ENCODE results near the gene BBS2. TPM values are rescaled to one million over a fixed set of nuclear protein-coding genes. Genes with fewer than 3 reads are reported as not detected.

BBS2 gene
- total RNA-seq = 27.2 and 32.9 TPM in 2 replicates
- 26.6 TPM for polyA plus RNA-seq (2012)

GRCh38 chr16:56519459-56520250 is at the start of gene BBS2:
Gene BBS2, minus strand, starts transcription at chr16:56520024. Its CDS starts 162 bp downstream, at chr16:56519862.
- peak; percentile 89 for DNase-seq (ENCODE audit: low read depth)

- no peak for DNase-seq (ENCODE audit: low read depth)
Observed at GRCh38 chr16:56564793-56565477, 45.1 kb upstream of the BBS2 start, which contains the start of gene MT4. Gene MT4, plus strand, starts transcription at chr16:56565073. Its CDS starts 56 bp downstream, at chr16:56565129.

- no peak for DNase-seq (ENCODE audit: low read depth)
Observed at GRCh38 chr16:56561126-56561525, 41.3 kb upstream of the BBS2 start.

- DNase-seq (ENCODE audit: low read depth) = no peak
Observed at GRCh38 chr16:56560447-56560846, 40.6 kb upstream of the BBS2 start.

- no peak for DNase-seq (ENCODE audit: low read depth)
Observed at GRCh38 chr16:56559109-56559508, 39.3 kb upstream of the BBS2 start.

GRCh38 chr16:56558024-56558747 is 38.4 kb upstream of the BBS2 start:
- peak; percentile 92 for DNase-seq (ENCODE audit: low read depth)

GRCh38 chr16:56554441-56554840 is 34.6 kb upstream of the BBS2 start:
- DNase-seq (ENCODE audit: low read depth) = no peak

- peak; percentile 28 for DNase-seq (ENCODE audit: low read depth)
Observed at GRCh38 chr16:56551796-56552738, 32.2 kb upstream of the BBS2 start.

GRCh38 chr16:56549744-56550385 is 30.0 kb upstream of the BBS2 start:
- no peak for DNase-seq (ENCODE audit: low read depth)

GRCh38 chr16:56549161-56549560 is 29.3 kb upstream of the BBS2 start:
- no peak for DNase-seq (ENCODE audit: low read depth)

GRCh38 chr16:56547949-56548567 is 28.2 kb upstream of the BBS2 start:
- no peak for DNase-seq (ENCODE audit: low read depth)

- peak; percentile 83 for DNase-seq (ENCODE audit: low read depth)
Observed at GRCh38 chr16:56547120-56547948, 27.5 kb upstream of the BBS2 start.

- no peak for DNase-seq (ENCODE audit: low read depth)
Observed at GRCh38 chr16:56542039-56542438, 22.2 kb upstream of the BBS2 start.

- no peak for DNase-seq (ENCODE audit: low read depth)
Observed at GRCh38 chr16:56539656-56540055, 19.8 kb upstream of the BBS2 start.

- no peak for DNase-seq (ENCODE audit: low read depth)
Observed at GRCh38 chr16:56538331-56538730, 18.5 kb upstream of the BBS2 start.

GRCh38 chr16:56534847-56535383 is 15.1 kb upstream of the BBS2 start:
- DNase-seq (ENCODE audit: low read depth) = no peak

- no peak for DNase-seq (ENCODE audit: low read depth)
Observed at GRCh38 chr16:56532714-56533113, 12.9 kb upstream of the BBS2 start.

GRCh38 chr16:56530872-56531271 is 11.0 kb upstream of the BBS2 start:
- DNase-seq (ENCODE audit: low read depth) = no peak

- DNase-seq (ENCODE audit: low read depth) = no peak
Observed at GRCh38 chr16:56525236-56525635, 5.4 kb upstream of the BBS2 start.

All from myocyte (in vitro differentiated cells).